SW 1271 (cell line): Measurements from ENCODE around the gene ZNF106.

Experiments used
- DNase-seq, 2 experiments: peaks; one replicate each; lab custom pipeline; 2025; lab: John Stamatoyannopoulos, UW

Gene ZNF106

GRCh38 chr15:42474827-42475226, 16.1 kb downstream of the ZNF106 start:
- no peak for DNase-seq

GRCh38 chr15:42471002-42471401, 19.9 kb downstream of the ZNF106 start:
- no peak for DNase-seq

GRCh38 chr15:42465520-42466259, 25.3 kb downstream of the ZNF106 start:
- DNase-seq = no peak

- DNase-seq = no peak
These were observed 29.7 kb downstream of the ZNF106 start for GRCh38 chr15:42461261-42461660.

GRCh38 chr15:42457445-42458442, 33.2 kb downstream of the ZNF106 start:
- no peak for DNase-seq

- no peak for DNase-seq
These were observed 34.0 kb downstream of the ZNF106 start for GRCh38 chr15:42456971-42457370.

- DNase-seq = no peak
These were observed 34.4 kb downstream of the ZNF106 start for GRCh38 chr15:42456531-42456930.

- DNase-seq = no peak
These were observed 37.1 kb downstream of the ZNF106 start for GRCh38 chr15:42453826-42454225.

- no peak for DNase-seq
These were observed 40.5 kb downstream of the ZNF106 start for GRCh38 chr15:42450425-42450790.

- no peak for DNase-seq
These were observed 41.0 kb downstream of the ZNF106 start for GRCh38 chr15:42449770-42450424.

- DNase-seq = no peak
These were observed 42.7 kb downstream of the ZNF106 start for GRCh38 chr15:42448281-42448680.

- no peak for DNase-seq
These were observed 43.3 kb downstream of the ZNF106 start for GRCh38 chr15:42447599-42447998.

- no peak for DNase-seq
These were observed 45.4 kb downstream of the ZNF106 start for GRCh38 chr15:42445551-42445950.

GRCh38 chr15:42444415-42445063, 46.4 kb downstream of the ZNF106 start:
- no peak for DNase-seq

- DNase-seq = no peak
These were observed 63.3 kb downstream of the ZNF106 start for GRCh38 chr15:42427429-42428223.

GRCh38 chr15:42421376-42421775, 69.6 kb downstream of the ZNF106 start:
- no peak for DNase-seq

- no peak for DNase-seq
These were observed 71.6 kb downstream of the ZNF106 start for GRCh38 chr15:42419369-42419768.

GRCh38 chr15:42413920-42414319, 77.0 kb downstream of the ZNF106 start:
- DNase-seq = no peak

GRCh38 chr15:42411884-42412283, 79.1 kb downstream of the ZNF106 start:
- no peak for DNase-seq

- DNase-seq = no peak
These were observed 81.9 kb downstream of the ZNF106 start for GRCh38 chr15:42409011-42409410.

GRCh38 chr15:42408178-42408577, 82.8 kb downstream of the ZNF106 start:
- no peak for DNase-seq
